GM21786 (cell line): ENCODE results near the gene LRRC71.

Experiments used
- ATAC-seq: cut with Tn5 transposase; IDR thresholded peaks from one replicate; pipeline ENCODE4 v1.9.1; 2021; ENCODE audit not compliant: unreplicated experiment

Gene LRRC71

DNA sequence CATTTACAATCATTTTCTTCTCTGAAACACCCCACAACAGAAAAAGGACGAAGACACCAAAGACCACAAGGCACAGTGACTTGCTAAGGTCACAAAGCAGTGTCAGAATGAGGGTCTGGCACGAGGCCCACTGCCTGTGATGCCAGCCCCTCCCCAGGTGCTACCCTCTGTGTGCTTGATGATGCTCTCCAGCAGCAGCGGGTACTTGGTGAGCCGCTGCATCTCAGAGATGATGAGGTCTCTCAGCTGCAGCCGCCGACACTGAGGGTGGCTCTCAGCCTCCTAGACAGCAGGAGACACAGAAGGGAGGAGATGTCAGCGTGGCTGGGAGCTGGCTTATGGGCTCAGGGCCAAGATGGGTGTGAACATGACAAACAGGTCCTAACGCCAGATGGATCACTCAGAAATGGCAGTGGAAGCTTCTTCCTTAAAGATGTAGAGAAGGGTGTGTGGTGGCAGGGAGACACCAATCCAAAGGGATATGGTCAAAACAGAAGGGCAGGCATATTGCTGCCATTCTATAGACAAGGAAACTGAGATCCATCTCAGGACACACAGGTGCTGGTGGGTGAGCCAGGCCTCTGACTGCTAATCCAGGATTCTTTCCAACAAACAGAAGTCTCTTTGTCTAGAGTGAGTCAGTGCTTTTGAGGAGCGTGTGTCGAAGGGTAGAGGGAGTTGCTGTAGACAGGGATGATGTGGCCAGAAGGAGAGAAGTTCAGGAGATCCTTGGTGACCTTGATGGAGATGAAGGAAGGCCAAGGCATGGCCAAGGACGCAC, 25.6 kb downstream of the LRRC71 start:
- no peak for ATAC-seq

DNA sequence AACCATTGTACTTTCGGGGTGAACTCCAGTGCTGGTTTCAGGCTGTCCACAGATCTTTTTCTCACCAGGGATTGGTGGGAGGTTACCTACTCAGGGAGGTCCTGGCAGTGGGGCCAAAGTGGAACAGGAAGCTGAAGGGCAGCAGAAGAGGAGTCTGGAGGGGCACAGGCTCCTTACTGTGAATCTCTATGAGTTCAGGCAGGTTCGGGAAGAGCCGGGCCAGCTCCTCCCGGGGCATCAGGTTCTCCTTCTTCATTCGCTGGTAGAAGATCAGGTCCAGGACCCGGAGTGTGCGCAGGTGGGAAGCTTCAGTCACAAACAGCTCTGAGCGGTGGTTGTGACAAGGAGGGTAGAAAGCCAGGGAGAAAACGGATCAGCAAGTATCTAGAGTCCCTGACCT, 26.7 kb downstream of the LRRC71 start:
- ATAC-seq: no peak

DNA sequence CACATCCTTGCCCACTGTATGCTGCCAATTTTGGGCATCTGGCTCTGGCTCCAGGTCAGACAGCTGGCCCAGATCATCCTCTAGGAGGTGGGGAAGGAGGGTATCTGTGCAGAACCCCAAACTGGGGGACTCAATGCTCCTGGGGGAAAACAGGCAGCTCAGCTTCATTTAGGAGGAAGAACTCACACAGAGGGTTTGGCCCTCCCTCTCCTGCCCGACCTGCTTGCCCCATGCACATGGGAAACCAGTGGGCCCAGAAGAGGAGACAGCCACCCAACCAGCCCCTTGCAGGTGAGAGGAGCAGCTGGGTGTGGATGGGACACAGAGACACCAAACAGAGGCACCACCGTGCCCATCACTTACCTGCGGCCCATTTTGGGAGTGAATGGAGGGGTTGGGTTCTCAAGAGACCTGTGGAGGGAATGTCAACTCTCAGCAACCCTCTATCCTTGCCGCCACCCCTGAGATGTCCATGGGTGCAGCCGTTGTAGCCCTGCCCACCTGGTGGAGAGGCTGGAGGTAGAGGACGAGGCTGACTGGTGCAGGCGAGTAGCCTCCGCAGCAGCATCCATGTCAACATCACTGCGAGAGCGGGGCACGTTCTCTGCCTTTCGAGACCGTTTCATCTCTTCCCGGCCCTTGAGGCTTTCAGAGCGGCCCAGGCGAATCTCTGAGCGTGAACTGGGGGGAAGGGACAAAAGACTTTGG, 27.5 kb downstream of the LRRC71 start:
- no peak for ATAC-seq

DNA sequence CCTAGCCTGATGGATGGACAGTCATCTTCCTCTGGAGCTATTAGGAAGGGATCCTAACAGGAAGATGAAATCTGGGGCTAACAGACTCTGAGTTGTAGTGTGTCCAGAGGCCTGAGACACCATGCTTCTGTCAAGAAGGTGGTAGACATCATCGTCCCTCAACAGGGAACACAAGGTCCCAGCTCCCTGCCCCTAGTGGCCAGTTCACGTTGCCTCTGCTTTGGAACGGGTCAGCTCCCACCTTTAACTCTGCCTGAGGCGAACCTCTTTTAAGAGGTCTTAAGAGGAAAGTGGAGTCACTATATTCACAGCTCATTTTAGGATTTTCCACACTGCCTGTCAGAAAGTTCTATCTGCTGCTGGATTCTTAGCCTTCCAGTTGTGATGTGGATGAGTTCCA, 28.3 kb downstream of the LRRC71 start:
- ATAC-seq: no peak

DNA sequence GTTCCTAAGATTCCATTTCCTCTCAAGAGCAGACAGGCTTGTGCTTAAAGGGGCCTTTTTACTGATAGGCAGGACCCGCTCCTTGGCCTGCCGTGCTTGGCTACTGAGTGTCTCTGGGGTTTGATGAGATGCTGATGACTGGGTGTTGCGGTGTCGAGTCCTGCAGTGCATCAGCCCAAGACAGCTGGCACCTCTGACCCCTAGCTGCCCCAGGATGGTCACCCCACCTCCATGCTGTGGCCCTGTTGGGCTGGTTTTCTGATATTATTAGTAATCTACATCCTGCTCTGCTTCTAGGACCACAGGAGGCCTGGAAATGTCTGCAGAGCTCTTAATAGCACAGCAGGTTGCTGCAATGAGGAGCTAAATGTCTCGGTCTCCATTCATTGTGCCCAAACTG, 28.7 kb downstream of the LRRC71 start:
- no peak for ATAC-seq

DNA sequence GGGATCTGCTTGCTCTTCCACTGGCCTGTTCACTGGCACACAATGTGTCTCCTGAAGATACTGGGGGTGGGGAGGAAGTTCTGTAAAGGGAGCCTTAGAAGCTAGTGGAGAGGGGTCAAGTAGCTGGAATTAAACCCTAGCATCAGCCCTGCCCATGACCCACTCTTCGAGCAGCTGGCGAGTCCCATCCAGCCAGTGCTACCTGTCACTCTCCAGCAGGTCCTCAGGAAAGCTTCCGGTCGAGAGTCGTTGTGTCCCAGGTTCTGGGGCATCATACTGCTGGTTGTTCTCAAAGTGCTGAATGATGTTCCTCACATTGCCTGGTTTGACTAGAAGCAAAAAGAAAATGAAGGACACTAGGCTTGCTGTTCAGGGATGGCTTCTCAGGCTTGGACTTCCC, 30.9 kb downstream of the LRRC71 start:
- no peak for ATAC-seq

DNA sequence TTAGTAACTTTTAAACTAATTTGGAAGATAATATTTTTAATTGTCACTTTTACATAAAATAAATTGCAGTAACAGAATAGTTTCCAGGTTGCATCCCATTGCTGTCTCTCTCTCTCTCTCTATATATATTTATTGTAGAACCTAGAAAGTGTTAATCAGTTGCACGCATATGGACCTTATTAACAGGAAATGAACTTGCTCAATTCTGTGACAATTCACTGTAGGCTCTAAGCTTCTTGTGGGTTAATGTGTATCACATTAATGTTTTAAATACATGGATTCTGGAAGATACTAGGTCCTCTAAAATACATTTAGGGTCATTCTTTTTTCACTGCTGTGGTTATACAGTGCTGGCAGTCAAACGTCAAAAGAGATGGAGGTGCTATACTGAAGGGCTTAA, 33.1 kb downstream of the LRRC71 start:
- no peak for ATAC-seq

DNA sequence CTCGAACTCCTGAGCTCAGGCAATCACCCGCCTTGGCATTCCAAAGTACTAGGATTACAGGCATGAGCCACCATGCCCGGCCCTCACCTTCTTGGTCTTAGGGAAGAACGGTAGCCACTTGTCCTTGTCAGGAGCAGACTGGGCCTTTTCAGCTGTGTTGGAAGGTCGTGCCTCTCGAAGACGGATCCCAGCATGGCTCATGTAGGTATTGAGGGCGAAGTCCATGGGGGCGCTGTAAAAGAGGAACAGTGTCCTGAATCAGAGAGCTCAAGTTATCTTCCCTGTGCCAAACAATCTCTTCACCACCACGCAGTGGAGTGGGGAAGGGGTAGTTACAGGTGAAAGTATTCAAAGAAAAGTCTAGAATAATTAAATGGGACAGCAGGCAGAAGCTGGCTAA, 35.9 kb downstream of the LRRC71 start:
- no peak for ATAC-seq

DNA sequence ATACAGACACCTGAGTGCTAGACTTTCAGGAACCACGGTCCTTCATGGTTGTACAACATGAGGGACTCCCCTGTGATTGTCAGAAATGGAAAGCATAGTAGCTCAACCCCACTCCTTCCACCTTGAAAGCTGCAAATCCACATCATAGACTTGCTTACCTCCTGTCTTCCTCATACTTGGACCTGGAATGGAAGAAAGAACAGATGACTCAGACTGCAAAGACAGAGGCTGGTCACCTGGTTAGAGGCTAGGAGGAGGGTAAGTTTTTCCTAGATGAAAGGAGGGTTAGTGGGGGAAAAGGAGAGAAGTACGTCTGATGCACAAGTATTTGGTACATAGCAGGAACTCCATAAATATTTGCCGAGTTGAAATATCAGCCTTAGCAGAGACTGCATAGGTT, 37.2 kb downstream of the LRRC71 start:
- ATAC-seq: no peak

DNA sequence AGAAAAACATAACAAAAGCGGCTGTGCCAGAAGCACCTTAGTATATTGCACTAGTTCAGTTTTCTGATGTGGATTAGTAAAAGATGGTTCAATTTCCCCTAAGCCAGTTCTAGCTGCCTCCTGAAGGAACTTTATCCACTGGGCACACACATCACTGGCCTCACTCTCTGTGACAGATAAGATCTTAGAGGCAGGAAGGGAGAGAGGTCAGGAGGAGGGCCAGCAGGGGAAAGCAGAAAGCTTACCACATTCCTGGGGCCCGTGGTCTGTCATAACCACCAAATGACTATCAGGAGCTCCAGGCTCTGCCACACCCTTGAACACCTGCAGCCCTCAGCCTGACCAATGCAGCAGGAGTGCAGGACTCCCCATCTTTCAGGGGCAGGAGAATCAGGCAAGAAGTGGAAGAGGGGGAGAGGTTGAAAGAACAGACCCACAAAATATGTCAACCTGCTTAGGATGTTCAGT, 37.8 kb downstream of the LRRC71 start:
- ATAC-seq: no peak

DNA sequence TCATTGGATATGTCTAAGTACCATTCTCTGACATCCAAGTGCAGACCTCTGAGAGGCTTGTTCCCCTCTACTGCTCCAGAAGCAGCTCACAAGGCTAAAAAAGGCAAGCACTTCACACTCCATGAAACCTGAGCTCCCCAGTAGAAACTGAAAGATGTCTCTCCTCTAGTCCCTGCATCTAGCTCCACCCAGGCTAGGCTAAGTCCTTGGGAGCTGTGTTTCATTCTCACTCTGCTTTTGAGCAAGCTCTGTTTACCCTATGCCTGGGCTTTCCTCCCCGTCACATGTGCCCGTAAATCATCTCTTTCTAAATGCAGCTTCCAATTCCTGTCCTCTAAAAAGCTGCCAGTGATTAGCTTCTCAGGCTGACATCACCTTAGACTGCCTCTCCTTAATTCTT, 39.0 kb downstream of the LRRC71 start:
- no peak for ATAC-seq

DNA sequence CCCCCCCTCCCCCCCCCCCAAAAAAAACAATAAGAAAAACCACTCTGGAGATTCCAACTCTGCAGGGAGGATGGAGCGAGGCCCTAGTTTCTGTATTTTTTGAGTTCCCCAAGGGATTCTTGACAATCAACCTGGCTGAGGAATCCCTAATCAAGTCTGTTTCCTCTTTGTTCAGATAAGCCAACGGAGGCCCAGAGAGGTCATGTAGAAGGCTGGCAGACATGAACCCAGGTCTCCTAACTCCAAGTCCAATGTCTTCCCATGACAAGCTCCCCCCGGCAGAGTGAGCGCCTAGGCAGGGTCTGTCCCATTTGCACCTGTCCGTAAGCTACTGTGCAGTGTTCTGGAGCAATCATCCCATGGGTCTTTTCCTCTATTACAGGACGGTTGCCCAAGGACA, 39.5 kb downstream of the LRRC71 start:
- ATAC-seq: no peak

DNA sequence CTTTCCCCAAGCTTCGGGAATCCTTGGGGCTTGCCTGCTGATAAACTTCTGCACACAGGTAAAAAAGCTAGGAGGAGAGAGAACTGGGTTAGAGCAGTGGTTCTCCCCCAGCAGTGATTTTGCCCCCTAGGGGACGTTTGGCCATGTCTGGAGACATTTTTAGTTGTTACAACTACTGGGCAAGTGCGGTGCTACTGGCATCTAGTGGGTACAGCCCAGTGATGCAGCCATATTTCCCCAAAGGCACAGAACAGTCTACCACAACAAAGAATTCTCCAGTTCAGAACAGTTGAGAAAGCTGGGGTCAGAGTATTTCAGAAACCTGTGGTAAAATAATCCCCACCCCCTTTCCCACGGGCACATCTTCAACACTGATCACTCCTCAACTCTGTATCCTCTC, 41.3 kb downstream of the LRRC71 start:
- no peak for ATAC-seq

DNA sequence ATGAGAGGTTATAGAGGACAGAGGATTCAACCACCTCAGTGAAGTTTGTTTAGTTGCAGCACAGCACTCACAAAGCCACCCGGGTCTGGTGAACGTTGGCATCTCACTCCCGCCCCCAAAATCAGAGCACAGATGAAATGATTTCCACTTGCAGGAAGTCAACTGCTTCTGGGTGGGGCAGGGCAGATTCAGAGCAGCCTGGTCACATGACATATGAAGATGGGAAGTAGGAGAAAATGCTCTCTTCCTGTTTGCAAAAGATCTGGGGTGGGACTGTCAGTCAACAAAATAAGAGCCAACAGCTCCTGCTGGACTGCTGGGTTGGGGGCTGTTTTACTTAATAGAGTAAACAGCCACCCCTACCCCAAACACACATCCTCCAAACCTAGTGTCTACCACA, 43.2 kb downstream of the LRRC71 start:
- ATAC-seq: no peak

DNA sequence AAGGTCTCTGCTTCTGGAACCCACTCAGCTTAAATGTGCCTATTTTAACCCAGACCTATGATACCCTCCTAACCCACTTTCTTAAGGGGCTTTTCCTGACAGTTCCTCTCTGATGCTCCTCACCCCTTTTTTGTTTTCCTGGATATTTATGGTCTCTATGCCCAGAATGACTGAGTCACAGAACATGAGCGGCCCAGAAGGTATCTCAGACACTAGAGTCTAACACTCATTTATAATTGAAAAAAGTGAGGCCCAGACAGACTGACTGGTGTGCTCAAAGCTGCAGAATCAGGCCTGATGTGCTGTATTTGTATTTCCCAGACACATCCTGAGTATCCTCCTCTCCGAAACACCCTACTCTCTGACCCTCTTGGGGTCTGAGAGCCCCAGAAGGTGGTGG, 44.0 kb downstream of the LRRC71 start:
- no peak for ATAC-seq

DNA sequence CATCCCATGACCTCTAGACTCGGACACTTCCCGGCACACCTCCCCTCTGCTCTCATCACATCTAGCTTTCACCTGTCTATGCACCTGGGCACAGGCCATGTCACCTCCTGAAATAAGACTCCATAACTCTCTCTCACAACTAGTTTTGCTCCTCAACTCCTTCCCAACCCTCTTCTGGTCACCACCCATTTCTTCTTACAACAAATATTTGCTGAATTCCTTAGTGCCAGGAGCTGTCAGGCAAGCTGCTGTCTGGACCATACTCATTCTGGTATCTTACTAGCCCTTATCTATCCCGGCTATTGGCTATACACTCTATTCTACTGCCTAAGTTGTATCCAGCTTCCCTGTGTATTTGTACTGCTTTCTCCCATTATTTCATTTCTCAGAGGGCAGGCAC, 49.1 kb downstream of the LRRC71 start:
- no peak for ATAC-seq

DNA sequence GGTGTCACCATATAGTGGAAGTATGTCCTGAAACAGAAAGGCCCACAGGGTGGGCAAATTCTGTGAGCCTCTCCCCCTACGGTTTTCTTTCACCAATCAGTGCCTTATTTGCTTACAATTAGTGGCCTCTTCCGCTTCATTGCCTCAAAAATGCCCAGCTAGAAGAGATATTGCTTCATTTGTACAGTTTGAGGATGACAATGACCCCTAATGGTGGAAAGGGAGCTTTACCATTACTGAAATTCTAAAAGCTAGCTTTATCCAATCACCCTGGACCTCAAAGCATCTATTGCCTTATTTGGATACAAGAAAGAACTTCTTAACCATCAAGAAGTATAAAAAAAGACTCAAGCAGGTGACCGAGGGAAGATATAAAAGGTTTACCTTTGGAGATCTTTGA, 49.6 kb downstream of the LRRC71 start:
- no peak for ATAC-seq

DNA sequence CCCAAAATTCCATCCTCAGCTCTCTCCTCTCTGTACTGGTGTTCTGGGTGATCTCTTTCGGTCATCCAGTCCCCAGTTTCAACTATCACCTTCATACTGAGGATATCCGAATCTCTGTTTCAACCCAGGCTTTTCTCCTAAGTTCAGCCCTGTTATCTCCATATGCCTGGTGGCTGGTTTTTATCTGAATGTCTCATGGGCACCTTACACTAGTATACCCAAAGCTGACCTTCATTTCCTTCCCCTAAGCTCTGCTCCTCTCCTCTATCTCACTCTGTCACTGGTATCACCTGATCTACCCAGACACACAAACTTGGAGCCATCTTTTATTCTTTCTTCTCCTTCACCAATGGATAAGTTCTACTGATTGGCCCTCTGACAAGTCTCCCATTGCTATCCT, 53.0 kb downstream of the LRRC71 start:
- ATAC-seq: no peak

DNA sequence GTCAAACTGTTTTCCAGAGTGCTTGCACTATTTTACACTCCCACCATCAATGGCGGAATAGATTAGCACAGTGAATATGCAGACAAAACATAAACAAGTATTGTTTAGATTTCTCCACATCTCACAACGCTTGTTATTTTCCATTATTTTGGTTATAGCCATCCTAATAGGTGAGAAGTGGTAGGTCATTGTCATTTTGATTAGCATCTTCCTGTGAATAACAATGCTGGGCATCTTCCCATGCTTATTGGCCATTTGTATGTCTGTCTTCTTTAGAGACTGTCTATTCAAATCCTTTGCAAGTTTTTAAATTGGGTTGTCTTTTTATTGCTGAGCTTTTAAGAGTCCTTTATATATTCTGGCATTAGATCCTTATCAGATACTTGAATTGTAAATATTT, 54.7 kb downstream of the LRRC71 start:
- no peak for ATAC-seq

DNA sequence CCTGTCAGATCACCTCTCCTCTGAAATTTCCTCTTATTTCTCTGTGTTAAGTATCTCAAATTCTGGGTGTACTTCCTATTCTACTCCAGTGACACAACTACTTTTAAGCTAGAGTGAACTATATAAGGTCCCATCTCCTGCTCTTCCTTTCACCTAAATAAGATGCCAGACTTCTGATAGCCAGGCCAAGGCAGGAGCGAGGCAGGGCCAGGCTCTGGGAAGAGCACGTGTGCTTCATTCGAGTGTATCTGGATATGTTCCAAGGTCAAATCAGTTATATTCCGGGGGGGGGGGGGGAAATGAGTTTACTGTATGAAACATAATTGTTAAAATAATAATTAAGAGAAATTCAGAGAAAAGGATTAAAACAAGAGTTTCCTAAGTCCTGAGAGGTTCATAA, 60.1 kb downstream of the LRRC71 start:
- no peak for ATAC-seq
